Astrocyte of the cerebellum (primary cell): ENCODE measurements around the gene C16orf86.

Experiments
- DNase-seq: peaks from one replicate; pipeline ENCODE4 v3.0.0-alpha.2; 2011; ENCODE audit warnings: low read depth
- H3K4me3 ChIP-seq: 2 replicates; pipeline ENCODE4 v1.5.1; 2011; ENCODE audit warnings: mild to moderate bottlenecking, low read depth, low read length, moderate library complexity
- in situ Hi-C: cut with HindIII; loops from 2 replicates; pipeline ENCODE4 v1.10.0; 2017; ENCODE audit warnings: low sequenced_read_pairs
- TF ChIP-seq, protein P1 (sequence below): IDR thresholded peaks from 2 replicates; pipeline ENCODE4 v1.5.1; 2012; ENCODE audit warnings: low read length, low read depth, moderate library complexity, mild to moderate bottlenecking; ENCODE audit errors: missing control alignments

Gene C16orf86

DNA sequence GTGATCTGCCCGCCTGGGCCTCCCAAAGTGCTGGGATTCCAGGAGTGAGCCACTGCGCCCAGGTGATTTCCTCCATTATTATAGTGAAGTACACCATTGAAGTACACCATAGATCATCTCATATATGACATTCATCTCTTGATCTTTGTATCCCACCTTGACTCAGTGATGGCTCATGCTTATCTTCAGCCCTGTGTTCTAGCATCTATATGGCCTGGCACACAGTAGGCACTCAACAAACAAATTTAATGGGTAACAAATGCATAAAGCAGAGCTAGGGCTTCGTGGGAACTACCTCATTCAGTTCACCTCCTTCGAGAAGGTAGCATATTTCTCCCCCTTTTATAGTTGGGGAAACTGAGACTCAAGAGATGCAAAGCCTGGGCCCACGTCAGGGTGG, 1.0 kb upstream of the C16orf86 start:
- TF ChIP-seq, protein P1, sequence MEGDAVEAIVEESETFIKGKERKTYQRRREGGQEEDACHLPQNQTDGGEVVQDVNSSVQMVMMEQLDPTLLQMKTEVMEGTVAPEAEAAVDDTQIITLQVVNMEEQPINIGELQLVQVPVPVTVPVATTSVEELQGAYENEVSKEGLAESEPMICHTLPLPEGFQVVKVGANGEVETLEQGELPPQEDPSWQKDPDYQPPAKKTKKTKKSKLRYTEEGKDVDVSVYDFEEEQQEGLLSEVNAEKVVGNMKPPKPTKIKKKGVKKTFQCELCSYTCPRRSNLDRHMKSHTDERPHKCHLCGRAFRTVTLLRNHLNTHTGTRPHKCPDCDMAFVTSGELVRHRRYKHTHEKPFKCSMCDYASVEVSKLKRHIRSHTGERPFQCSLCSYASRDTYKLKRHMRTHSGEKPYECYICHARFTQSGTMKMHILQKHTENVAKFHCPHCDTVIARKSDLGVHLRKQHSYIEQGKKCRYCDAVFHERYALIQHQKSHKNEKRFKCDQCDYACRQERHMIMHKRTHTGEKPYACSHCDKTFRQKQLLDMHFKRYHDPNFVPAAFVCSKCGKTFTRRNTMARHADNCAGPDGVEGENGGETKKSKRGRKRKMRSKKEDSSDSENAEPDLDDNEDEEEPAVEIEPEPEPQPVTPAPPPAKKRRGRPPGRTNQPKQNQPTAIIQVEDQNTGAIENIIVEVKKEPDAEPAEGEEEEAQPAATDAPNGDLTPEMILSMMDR, result no peak

DNA sequence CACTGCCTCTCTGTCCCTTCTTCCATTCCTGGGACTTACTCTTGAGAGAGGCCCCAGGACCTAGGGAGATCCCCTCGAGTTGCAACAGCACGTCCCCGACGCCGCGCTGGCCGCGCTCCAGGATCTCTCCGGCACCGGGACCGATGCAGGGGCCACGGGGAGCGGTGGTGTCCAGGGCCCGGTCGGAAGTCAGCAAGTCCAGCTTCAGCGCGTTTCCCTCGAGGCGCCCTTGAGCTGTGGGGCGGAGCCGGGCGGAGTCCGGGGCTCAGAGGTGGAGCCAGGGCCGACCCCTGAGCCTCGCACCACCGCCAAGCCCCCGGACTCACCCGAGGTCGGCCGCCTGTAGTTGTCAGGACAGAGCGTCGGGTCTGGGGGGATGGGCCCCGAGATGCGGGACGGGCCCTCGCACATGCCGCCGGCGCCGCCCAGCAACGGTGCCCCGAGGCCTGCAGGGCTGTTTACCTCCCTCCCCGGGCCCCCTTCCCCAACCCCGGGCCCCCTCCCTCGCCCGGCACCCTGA, 522 bp upstream of the C16orf86 start:
- H3K4me3 ChIP-seq, result peak overlapping the region; percentile 64
- TF ChIP-seq, protein P1, result no peak
- in situ Hi-C loops, result no loop called here
- DNase-seq, result no peak

More for the DNA sequence above, 1.0 kb upstream of the C16orf86 start:
- in situ Hi-C loops, result no loop called here
- no peak for DNase-seq
- peak overlapping the region; percentile 64 for H3K4me3 ChIP-seq

DNA sequence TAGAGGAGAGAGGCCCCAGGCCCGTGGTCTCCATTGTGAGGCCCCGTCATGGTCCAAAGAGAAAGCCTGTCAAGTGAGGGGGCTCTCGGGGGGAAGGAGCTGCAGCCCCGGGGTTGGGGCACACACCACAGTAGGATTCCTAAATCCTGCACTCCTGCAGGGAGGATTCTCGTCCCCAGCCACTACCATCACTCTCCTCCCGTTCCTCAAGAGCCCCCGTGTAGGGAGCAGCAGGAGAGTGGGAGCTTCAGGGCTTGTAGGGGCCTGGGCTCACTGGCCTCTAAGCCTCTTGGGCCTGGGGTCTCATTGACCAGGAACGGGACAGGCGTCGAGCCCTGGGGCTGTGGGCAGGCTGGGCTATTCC, 821 bp downstream of the C16orf86 start:
- H3K4me3 ChIP-seq, result peak overlapping the region; percentile 64
- no peak for DNase-seq
- in situ Hi-C loops, result no loop called here
- TF ChIP-seq, protein P1, result no peak

DNA sequence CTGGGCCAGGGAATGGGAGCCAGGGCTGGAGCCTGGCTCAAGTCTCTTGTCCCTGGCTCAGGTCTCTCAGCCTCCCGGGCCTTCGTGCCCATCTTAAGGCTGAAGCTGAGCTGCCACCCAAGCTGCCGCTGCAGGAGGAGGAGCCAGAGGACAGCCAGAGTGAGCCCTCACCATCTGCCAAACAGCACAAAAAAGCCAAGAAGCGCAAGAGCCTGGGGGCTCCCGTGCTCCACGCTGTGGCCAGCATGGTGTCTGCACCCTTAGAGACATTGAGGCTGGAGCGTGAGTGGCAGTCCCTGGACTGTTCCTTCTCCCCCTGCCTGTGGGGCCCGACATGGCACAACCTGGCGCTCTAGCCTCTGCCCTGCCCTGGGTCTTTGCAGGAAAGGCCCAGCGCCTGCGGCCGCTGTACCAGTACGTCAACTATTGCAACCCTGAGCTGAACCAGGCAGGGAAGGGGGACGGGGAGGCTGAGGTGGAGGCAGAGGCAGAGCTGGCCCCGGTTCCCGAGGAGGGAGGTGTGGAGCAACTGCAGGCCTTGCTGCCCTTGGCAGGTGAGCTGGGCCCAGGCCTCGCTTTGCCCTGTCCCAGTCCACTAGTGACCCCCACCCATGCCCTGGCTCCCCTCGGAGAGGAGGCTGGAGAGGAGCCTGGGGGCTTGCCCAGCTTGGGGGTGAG, 1.3 kb downstream of the C16orf86 start:
- peak overlapping the region; percentile 64 for H3K4me3 ChIP-seq
- in situ Hi-C loops, result no loop called here
- TF ChIP-seq, protein P1, result peak; percentile 89
- peak; percentile 77 for DNase-seq

DNA sequence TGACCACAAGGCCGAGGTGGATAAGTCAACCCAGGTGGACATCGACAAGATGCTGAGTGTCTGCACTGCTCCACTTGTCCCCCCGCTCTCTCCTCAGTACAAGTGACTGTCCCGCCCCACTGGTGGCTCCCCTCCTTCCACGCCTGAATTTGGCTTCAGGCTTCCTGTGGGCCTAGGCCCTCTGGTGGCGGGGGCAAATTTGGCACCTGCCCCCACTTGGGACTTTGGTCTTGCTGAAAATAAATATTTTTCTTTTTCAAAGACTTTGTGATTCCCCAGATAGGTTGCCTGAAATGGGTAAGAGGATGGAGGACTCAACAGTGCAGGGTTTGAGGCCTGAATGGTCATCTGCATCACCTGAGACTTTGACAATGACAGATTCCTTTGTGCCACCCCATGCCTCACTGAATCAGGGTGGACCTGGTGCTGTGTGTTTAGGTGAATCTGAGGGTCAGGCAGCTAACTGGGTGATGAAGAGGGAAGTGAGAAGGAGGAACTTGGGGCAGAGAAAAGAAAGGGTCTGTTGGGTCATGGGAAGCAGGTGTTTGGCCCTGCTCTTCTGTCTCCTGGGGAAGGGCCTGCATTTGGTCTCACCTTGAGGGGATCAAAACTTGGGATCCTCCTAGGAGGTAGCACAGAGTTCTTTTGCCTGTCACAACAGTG, 2.0 kb downstream of the C16orf86 start:
- no peak for DNase-seq
- in situ Hi-C loops, result no loop called here
- TF ChIP-seq, protein P1, result peak; percentile 15
- no peak overlapping the region for H3K4me3 ChIP-seq

DNA sequence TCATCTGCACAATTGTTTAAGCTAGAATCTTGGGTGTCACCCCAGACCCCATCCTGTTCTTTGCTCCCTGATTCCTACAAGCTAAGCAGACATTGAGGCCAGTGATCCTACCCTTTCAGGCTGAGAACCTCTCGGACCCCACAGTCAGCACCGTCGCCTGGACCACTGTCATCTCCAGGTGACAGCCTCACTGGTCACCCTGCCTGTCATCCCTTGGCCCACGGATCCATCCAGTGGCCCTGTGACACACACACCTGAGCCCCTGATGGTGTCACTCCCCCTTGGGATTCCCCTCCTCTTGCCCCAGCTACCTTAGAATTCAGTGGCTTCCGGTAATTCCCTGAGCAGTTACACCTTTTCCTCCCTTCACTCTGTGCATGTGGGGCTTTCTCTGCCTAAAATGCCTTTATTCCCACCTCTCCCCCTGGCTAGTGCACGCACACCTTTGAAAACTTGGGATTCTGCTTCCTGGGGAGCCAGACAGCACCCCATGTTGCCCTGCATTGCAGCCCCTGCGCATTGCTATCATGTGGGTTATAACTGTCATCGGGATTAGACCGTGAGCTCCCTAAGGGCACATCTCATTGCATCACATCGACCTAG, 3.0 kb downstream of the C16orf86 start:
- in situ Hi-C loops, result no loop called here
- no peak overlapping the region for H3K4me3 ChIP-seq
- DNase-seq, result no peak
- TF ChIP-seq, protein P1, result no peak
